Activated T-helper 17 cell treated with anti-CD3 and anti-CD28 coated beads, Interleukin-2, amount 50 U/mL, for 72 hours (primary cell): ENCODE results near the gene PRRC1. TPM values are rescaled to one million over a fixed set of nuclear protein-coding genes. Genes with fewer than 3 reads are reported as not detected.

Source experiments
- ATAC-seq: fragments of 150-1000 bp; cut with Tn5 transposase; replicated peaks from 2 replicates; pipeline ENCODE4 v1.10.0; 2021; ENCODE audit warnings: mild to moderate bottlenecking, moderate library complexity
- H3K27ac Mint-ChIP-seq: one replicate; pipeline ENCODE4 v1.8.0; 2022; ENCODE audit warnings: mixed read lengths
- H3K27me3 Mint-ChIP-seq: one replicate; pipeline ENCODE4 v1.8.0; 2022; ENCODE audit warnings: mixed read lengths
- H3K36me3 Mint-ChIP-seq: one replicate; pipeline ENCODE4 v1.8.0; 2022; ENCODE audit warnings: low read depth, mild to moderate bottlenecking, mixed read lengths
- H3K4me1 Mint-ChIP-seq: one replicate; pipeline ENCODE4 v1.8.0; 2022; ENCODE audit warnings: mixed read lengths
- H3K4me3 Mint-ChIP-seq: one replicate; pipeline ENCODE4 v1.8.0; 2022; ENCODE audit warnings: mild to moderate bottlenecking, mixed read lengths
- H3K9me3 Mint-ChIP-seq: one replicate; pipeline ENCODE4 v1.8.0; 2022; ENCODE audit warnings: mixed read lengths
- total RNA-seq, 2 donors: library from RNA; stranded (reverse); gene quantifications; one replicate each; pipeline ENCODE4 v1.2.3, GENCODE V29; 2022

The PRRC1 gene
- total RNA-seq, 2 donors from 2014 or later: 31.3 to 39.1 TPM

DNA sequence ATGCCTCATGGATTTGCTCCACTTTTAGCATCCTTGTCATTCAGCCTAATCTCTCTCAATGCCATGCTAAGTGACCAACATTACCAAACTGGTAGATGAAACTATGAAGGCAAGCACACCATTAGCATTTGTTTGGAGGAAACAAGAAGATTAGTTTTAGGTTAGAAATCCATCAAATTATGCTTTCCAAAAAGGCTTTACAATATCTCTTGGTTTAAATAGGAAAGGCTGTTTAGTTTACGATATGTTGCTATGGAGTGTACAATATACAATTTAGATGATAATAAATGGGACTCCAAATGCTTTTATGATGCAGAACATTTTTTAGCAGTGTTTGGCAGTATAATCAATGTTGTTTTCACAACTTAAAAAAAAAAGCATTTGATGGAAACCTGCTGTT lies 83.7 kb downstream of the PRRC1 start:
- no peaks in the 10 kb centered on the region for H3K4me1 Mint-ChIP-seq
- no peak overlapping the region for H3K4me3 Mint-ChIP-seq
- no peaks in the 10 kb centered on the region for H3K36me3 Mint-ChIP-seq
- H3K27me3 Mint-ChIP-seq: peaks cover 10% of the 10 kb centered on the region
- no peak for ATAC-seq
- no peaks in the 10 kb centered on the region for H3K9me3 Mint-ChIP-seq
- H3K27ac Mint-ChIP-seq: no peak overlapping the region

GRCh38 chr5:127601601-127602000 lies 84.2 kb downstream of the PRRC1 start:
- Mint-ChIP-seq H3K4me1 (no peaks in the 10 kb centered on the region), H3K27me3 (peaks cover 6% of the 10 kb centered on the region), H3K9me3 (no peaks in the 10 kb centered on the region), H3K36me3 (no peaks in the 10 kb centered on the region), H3K4me3 (no peak overlapping the region), H3K27ac (no peak overlapping the region)
- ATAC-seq: no peak

- H3K27ac Mint-ChIP-seq: no peak overlapping the region
- H3K9me3 Mint-ChIP-seq: no peaks in the 10 kb centered on the region
- no peaks in the 10 kb centered on the region for H3K36me3 Mint-ChIP-seq
- H3K27me3 Mint-ChIP-seq: peaks cover 6% of the 10 kb centered on the region
- no peak overlapping the region for H3K4me3 Mint-ChIP-seq
- no peak for ATAC-seq
- H3K4me1 Mint-ChIP-seq: no peaks in the 10 kb centered on the region
Observed at GRCh38 chr5:127602481-127602880, 85.0 kb downstream of the PRRC1 start.

- no peaks in the 10 kb centered on the region for H3K4me1 Mint-ChIP-seq
- no peak for ATAC-seq
- no peaks in the 10 kb centered on the region for H3K36me3 Mint-ChIP-seq
- no peaks in the 10 kb centered on the region for H3K9me3 Mint-ChIP-seq
- H3K27ac Mint-ChIP-seq: no peak overlapping the region
- peaks cover 6% of the 10 kb centered on the region for H3K27me3 Mint-ChIP-seq
- H3K4me3 Mint-ChIP-seq: no peak overlapping the region
Observed at GRCh38 chr5:127602896-127603844, 85.7 kb downstream of the PRRC1 start.

Other genes with a start within 250 kb of the PRRC1 start
- gene MEGF10, start 226.8 kb upstream of the PRRC1 start, total RNA-seq: under 1 TPM in 1 of 2 donors, not detected in 1; 0.28 TPM
- not detected for gene CTXN3, start 131.4 kb downstream of the PRRC1 start, total RNA-seq
- gene CCDC192, start 185.8 kb downstream of the PRRC1 start, total RNA-seq: not detected